COLO829 (cell line): ENCODE results near the gene KDR.
A peak's percentile ranks its signal among the peaks of the same experiment; 100 is the strongest.

Experiments
- DNase-seq: peaks from one replicate; pipeline ENCODE4 v3.0.0; 2012; ENCODE audit warnings: low spot score

The KDR gene

DNA sequence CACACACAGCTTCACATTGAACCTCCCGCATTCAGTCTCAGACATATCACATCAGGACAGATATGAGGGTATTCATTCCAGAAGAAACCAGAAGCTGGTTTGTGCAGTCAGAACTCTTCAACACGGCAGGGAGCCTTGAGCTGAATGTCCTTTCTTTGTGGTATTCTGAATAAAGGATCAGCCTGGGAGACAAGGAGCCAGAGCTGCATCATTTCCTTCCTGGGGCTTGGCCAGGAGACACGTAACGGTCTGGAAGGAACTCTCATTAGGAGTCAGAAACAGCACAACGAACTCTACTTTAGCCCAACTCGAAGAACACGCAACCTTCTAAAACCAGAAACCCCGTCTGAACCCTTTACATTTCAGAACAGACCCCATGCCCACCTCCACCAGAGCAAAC is 46.4 kb downstream of the KDR start:
- no peak for DNase-seq

DNA sequence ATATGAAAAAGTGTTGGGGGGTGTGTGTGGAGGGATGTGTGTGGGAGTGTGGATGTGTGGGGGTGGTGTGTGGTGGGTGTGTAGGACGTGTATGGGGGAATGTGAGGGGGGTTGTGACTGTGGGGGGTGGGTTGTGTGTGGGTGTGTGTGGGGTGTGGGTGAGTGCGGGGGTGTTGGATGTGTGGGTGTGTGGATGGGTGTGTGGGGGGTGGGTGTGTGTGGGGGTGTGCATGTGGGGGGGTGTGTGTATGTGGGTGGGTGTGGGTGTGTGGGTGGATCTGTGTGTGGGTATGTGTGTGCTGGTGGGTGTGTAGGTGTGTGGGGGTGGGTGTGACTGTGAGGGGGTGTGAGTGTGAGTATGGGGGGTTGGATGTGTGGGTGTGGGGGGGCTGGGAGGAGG is 47.8 kb downstream of the KDR start:
- DNase-seq: no peak

DNA sequence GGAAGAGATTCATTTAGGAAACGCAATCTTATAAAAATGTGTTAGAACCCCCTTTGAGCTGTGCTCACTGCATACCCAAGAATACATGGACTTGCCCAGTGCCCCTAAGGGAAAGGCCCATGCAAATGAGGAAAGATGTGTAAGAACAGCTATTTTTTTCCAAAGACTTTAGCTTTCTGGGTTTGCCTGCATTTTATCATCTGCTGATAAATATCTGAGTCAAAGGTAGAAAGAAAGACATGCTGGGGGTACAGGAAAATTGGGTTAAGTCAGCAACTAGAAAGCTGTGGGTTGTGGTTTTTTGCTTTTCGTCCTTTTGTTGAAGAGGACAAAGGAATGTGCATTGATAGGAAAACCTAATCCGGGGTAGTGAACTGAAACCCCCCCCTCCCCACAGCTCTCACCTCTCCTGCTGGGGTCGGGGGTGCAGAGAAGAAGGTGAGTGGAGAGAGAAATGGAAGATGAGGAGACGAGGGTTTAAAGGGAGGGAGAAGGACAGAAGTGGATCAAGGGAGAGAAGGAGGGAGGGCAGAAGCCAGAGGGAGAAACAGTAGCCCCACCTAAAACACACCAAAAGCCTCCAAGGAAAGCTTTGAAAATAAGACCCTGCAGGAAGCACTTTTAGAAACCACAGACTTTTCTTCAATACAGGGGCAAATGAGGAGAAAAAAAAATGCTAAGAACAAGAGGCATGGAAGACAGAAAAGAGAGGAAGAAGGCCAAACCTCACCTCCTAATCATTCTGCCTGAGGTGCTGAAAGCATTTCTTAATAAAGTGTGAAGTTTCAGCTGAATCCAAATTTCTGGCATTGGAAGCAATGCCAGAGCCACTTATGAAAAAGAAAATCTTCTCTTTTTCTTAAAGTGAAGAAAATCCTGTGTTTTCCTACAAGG is 49.3 kb downstream of the KDR start:
- DNase-seq: no peak

DNA sequence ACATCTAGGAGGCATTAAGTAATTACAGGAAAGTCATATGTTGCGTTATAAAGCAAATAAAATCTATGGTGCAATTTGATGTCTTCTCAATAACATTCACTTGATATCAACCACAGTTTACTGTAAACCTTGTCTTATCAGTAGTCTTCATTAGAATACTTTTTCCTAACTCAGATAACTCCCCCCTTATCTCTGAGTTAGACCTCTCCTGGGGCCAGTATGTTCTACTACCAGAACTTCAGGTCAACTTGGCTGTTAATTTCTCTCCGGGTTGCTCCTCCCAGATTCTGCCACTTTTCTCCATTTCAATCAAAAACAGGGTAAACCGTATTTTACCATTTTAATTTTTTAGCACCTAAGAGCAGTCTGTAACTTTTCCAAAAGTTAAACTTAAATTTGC is 50.0 kb downstream of the KDR start:
- DNase-seq: no peak

DNA sequence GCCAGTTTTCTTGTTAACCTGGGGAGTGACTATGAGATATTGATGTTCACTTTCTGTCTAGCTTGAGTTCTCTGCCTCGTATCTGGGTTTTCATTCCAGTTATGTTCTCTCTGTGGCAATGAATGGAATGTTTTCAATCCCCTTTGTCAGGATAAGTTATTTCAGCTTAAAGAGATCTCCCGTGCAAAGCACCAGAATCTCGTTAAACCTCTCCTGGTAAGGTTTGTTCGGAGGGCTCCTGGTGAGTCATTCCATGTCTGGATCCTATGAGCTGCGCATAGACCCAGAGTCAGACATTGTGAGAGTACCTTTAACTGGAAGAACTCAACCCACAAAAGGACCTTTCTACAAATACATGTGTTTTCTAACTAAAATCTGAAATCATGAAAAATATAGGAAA is 51.0 kb downstream of the KDR start:
- no peak for DNase-seq

DNA sequence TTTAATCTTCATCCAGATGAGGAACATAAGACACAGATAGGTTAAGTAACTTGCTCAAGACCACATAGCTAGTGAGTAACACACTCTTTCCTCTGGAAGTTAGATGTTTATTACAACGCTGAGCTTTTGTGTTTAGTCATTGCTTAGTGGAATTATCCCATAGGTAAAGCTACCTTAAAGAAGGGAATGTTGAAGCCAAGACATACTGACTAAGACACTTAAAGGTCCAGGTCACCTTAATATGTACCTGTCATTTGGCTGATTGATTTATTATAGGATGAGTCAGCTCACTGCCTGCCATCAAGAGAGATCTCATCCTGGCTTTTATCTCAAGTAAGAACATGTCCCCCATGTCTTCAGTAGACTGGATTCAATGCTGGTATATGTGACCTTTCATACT is 53.4 kb downstream of the KDR start:
- DNase-seq: no peak

DNA sequence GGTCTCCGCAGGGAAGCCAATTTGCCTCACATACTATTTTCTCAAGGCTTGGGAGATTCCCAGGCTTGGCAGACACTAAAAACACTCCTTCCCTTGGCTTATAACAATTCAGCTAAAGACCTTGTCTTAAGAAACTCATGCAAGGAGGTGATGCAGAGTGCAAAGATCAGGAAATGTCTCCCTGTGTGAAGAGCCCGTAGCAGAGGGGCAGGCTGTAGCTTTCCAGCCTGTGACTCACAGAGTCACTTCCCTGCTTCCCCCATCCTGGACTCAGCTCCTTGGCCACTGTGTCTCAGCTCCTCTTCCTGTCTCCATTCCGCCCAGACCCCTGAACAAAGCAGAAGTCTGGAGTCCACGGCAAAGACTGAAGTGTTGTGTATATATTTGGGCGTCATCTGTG is 56.1 kb downstream of the KDR start:
- no peak for DNase-seq

DNA sequence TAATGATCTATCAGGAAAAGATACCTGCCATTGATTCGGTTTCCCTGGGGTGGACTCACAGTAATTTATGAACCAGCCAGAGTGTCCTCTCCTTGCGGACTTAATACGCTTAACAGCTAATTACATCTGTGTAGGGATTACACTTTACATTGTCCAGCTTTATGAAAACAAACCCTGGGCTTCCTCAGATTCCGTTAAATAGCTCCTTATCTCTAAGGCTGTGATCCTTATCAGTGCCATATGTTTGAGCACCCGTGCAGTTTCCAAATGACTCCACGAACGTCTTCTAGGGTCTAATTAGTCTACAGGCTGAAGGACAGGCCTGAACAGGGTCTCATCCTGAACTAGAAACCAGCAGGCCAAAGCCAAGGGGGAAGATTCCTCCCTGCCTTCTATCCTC is 56.9 kb downstream of the KDR start:
- no peak for DNase-seq

DNA sequence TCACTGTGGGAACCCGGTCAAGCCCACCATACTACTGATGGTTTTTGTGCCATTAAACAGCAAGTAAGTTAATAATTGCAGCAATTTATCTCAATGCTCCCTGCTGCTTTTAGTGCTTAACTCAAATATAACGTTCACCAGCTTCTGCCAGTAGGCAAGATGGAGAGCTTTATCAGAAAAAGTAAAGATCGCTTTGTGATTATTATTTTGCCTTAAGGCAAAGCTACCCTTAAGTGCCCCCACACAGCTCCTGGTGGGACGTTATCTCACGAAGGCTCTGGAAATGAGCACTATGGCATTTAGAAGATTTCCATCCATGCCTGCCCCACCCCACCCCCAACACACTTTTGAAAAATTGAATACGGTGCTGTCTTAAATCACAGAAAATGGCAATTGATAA is 59.4 kb downstream of the KDR start:
- DNase-seq: no peak

DNA sequence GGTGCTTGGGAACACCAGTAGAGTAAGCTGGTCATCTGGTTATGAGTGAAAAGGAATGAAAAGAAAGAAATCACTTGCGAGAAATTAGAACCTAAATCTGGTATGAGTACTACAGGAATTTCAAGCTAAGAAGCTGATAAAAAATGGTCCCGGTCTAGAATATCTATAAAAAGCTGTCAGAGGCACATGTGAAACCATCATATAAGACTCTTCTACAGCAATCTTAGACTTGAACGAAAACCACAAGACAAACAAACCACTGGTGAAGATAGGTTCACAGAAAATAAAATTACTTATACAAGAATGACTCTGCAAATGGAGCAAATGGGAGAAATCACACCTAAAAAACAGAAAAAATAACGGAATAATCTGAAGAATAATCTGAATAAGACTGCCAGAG is 69.9 kb downstream of the KDR start:
- DNase-seq: no peak

DNA sequence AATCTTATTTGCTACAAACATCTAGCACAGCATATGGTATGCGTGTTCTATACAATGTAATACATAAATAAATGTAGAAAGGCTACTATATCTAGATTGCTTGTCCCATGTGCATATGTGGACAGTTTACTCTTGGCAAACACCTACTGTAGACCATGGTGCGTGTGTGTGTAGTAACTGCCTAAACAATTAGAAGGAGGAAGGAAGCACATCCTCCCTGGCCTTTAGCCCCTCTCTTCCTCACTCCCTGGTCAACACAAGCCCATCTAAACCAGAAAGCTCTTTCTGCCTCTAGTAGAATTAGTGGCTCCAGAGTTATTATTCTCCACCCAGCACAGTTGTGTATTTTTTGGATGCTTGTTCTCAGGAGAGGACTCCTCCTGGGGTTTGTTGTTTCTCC is 73.9 kb downstream of the KDR start:
- no peak for DNase-seq

DNA sequence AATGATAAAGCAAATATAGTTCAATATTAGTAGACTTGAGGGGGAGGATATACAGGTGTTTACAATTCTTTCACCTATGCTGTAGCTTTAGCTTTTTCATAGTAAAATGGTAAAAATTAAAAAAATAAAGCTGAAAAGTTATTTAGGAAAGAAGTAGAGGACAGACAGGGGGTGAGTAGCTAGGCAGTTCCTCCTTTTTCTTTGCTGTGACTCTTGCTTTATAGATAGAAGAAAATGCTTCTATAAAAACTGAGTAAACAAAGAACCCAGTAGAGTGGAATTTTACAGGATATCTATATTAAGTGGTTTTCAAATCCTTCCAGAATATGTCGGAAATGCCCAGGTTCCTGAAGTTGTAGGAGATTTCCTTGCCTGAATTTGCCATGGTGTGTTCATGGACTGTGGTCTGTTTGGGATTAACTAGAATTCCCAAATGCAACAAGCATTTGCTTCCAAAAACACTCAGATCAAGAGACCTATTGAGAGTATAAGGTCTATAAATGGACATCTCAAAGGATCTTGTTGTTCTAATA is 74.9 kb downstream of the KDR start:
- DNase-seq: peak; percentile 23

DNA sequence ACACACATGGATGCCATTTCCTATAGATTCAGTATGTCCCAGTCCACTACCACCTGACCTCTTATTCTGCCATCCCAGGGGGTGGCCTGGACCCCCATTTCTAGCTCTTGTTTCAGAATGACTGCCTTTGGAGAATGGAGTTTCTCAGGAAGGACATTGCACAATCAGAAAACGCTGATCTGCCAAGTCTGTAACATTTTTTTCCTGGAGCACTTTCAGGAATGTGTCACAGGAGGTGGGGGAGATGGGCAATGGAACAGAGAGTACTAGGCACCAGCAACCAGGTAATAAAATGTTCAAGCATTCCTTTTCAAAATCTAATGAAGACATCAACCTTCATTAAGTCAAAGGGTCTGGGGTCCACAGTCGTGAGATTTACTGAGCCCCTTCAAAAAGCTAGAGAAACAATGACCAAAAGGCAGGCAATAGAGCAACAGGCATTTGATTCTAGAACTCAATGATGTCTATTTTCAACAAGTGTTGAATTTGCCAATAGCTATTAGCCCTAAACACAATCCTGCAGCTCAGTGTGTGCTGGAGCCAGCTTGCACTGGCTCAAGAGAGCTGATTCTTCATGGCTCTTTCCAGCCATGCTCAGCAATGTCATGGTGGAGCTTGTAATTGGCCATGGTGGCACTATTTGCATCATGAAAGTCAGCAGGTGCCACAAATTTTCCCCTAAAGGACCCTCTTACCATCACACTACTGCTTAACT is 87.1 kb downstream of the KDR start:
- no peak for DNase-seq

DNA sequence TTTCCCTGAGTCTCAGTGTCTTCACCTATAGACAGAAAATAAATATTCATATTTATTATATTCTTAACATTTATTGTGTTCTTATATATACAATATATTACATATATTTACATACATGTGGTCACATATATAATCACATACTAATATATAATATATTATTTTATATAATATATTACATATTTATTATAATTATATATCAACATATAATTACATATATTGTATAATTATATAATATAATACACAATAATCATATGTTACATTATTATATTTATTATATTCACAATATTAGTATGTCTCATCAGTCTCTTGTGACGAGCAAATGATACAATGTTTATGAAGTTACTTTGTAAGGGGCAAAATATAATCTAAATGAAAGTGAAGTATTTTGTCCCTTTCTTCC is 87.7 kb downstream of the KDR start:
- no peak for DNase-seq

DNA sequence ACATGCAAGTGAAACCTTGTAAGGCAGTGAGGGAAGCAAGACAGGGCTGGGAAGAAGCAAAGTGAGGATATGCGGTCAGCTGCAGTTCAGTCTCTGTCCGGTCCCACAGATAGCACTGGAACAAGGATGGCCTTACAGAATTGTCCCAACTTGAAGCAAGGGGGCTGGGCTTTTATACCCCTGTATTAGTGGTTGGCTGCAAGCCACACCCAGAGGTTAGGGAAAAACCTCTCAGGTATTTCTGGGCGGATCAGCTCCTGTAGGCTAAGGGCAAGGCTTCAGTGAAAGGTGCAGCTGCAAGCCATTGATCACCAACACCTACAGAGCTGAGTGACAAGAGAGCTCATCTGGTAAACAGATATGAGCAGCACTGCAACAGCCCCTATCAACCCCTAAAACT is 89.0 kb downstream of the KDR start:
- no peak for DNase-seq

DNA sequence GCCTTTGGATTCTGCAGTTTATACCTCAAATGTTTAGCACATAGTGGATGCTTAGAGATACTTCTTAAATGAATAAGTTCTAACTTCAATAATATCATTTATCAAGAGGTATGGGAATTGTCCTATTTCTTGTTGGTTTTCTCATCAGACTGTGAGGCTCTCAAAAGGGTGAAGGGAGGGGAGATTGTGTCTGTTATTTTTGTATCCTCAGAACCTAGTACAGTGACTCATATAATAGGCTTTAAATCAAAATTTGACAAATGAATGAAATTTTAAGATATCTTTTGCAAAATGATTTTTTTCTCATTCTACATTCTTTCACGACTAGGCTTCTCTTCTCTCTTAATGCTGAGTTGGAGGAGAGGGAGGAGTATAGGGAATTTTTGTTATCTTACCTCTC is 89.5 kb downstream of the KDR start:
- DNase-seq: no peak

DNA sequence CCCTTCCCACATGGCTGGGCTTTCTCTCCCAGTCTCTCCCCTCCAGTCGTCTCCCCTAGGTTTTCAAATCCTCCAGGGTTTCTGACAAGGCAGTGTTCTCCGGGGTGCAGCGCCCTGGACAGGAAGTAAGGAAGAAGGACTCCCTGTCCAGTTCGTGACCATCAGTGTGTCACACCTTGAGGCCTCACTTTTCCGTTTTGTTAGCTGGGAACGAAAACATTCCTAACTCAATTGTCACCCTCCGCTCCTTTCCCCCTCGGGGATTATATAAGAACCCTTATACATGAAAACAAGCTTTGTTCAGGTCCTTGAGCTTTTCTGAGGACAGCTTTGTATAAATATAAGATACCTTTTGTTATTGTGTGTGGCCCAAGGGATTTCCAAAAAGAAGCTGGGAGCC is 92.1 kb downstream of the KDR start:
- DNase-seq: peak; percentile 61

DNA sequence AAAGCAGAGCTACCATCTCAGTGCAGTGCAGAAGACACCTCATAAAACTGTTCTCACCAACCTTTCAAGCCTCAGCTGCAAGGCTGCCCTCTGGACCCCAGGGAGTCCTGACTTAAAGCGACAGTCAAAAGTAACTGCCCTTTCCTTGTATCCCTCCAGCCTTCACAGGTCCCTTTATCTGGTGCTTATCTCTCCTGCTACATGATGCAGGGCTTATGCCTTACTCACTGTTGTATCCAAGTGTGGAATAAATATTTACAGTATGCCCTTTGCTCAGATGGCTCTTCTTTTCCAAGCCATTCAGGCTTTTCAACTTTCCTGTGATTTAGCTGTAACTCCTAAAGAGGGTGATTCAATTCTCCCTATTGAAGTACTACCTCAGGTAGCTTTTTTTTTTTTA is 92.6 kb downstream of the KDR start:
- DNase-seq: peak; percentile 34

DNA sequence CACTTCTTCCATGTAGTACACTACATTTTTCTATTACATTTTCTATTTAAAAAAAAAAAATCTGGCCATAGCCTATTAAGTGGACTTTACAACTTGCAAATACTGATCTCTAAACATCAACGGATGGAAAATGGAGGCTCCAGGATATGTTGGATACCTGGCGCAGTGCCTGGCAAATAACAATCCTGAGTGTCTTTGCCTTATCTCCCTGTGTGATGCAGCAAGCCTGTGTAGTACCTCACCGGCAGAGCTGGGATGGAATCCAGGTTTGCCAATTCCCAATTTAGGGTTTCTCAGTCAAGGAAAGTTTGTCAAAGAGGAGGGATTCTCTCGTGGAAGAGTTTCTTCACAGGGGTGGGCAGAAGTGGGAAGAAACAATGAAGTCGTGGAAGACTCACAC is 93.2 kb downstream of the KDR start:
- no peak for DNase-seq

DNA sequence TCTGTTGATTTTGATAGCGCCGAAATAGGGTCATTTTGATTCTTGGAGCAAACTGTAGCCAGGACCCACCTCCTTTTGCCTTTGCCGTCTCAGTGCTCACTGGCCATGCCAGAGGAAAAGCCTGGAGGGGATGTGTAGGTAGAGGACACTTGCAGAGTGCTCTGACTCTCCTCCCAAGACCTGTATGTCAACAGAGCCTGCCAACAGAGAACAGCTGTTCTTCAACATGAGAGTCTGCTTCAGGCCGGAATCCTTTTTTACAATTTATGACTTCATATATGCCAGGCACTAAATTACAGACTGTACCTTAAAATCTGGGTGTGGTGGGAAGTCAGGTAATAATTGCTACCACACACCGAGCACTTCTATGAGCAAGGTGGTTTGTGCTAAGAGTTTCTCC is 94.2 kb downstream of the KDR start:
- no peak for DNase-seq

DNA sequence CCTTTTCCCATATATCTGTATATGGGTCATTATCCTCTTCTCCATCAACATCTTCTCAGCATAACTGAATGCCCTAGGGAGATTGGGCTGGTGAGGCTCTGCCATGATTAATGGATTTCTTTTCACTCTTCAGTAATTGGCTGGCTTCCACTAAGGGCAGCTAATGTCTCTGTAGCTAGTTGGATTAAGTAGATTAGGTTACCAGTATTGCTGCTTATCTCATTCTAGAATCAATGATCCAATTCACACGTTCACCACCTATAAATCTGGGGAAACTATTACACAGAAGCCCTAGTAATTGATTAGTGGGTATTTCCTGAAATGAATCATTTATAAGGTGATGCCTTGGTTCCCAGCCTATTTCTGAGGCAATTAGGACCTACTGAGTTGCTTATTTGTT is 94.8 kb downstream of the KDR start:
- no peak for DNase-seq

DNA sequence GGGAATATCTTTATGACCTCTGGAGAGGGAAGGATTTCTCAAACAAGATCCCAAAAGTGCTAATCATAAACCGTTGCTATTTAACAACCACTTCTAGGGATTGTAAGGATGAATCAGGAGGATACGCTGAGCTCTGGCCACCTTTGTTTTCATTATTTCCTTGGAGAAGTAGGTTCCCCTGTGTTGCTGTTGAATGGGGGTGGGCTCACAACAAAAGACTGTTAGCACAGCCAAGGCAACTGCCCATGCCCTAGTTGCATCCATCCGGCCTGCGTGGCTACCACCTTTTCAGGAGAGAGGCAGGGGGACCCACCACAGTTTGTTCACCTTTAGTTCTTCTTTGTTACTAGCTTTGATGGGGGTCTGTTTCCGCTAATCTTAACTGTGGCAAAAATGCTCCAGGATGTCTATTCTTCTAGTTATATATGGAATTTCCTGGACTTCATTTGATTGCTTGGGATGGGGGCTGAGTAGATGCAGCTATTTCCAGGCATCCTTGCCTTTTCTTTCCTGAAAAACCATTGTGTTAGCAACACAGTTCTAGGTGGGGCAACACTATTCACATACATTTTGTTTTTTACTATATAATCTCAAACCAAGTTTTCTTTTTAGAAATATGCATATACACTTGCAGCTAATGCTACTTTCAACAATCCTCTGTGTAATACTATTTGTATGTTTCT is 95.4 kb downstream of the KDR start:
- DNase-seq: no peak

DNA sequence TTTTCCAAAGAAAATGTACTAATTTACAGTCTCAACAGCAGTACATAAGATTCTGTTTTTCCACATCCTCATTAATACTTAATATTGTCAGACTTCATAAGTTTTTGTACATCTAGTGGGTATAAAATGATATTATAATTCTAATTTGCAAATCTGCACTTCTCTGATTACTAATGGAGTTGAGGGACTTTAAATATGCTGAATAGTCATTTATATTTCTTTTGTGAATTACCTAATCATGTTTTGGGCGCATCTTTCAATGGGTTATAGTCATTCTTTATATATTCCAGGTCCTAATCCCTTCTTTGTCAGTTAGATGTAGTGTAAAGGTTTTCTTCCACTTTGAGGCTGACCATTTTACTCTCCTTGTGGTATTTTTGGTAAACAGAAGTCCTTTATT is 96.1 kb downstream of the KDR start:
- no peak for DNase-seq
